H1 (cell line): ENCODE measurements around the gene LENG9. TPM values are rescaled to one million over a fixed set of nuclear protein-coding genes. Genes with fewer than 3 reads are reported as not detected.

Source experiments
- CEBPB ChIP-seq: IDR thresholded peaks from 2 replicates; pipeline ENCODE4 v1.6.1; 2012; ENCODE audit warnings: low read depth, low read length
- CHD1 ChIP-seq: IDR thresholded peaks from 2 replicates; pipeline ENCODE4 v1.6.1; 2012; ENCODE audit warnings: low read depth, low read length, improper control_type of control experiment
- CHD2 ChIP-seq: IDR thresholded peaks from 2 replicates; pipeline ENCODE4 v1.6.1; 2012; ENCODE audit warnings: low read length, improper control_type of control experiment
- CTBP2 ChIP-seq: IDR thresholded peaks from 2 replicates; pipeline ENCODE4 v1.7.0; 2011; ENCODE audit warnings: borderline replicate concordance, mild to moderate bottlenecking, moderate library complexity, mixed read lengths, low read length; ENCODE audit not compliant: insufficient read depth, insufficient read length
- KDM4A ChIP-seq: IDR thresholded peaks from one replicate; pipeline ENCODE4 v1.7.1; 2012; ENCODE audit warnings: low read depth, mild to moderate bottlenecking, moderate library complexity, low read length, inconsistent platforms; ENCODE audit not compliant: severe bottlenecking
- RFX5 ChIP-seq: IDR thresholded peaks from 2 replicates; pipeline ENCODE4 v1.6.1; 2011; ENCODE audit warnings: low read depth, low read length, improper control_type of control experiment, borderline replicate concordance
- SP4 ChIP-seq: IDR thresholded peaks from 2 replicates; pipeline ENCODE4 v1.6.1; 2012; ENCODE audit warnings: low read length, inconsistent platforms
- SRF ChIP-seq: IDR thresholded peaks from 2 replicates; pipeline ENCODE4 v1.6.1; 2011; ENCODE audit warnings: mild to moderate bottlenecking, low read depth, low read length, moderate library complexity
- SUZ12 ChIP-seq: fragments of 200-600 bp; sonication (generic); IDR thresholded peaks from 2 replicates; pipeline ENCODE4 v1.6.1; 2012; ENCODE audit warnings: mild to moderate bottlenecking, inconsistent platforms, low read length, moderate library complexity, mixed read lengths
- TAF7 ChIP-seq: optimal IDR thresholded peaks from 2 replicates; pipeline ENCODE3; 2011; ENCODE audit warnings: low read depth, mild to moderate bottlenecking, inconsistent platforms, low read length, moderate library complexity, borderline replicate concordance
- polyA plus RNA-seq, 7 experiments: library from polyadenylated mRNA; depleted of rRNA in 3 of 7; stranded (reverse) in 5 of 7; unstranded in 2 of 7; fragments of >200 nt in 5 of 7; fragments of 200-250 nt in 2 of 7; gene quantifications; 1 replicate in 5 of 7; 2 replicates in 1 of 7; 4 replicates in 1 of 7; pipeline versions ENCODE4 v1.2.1 to v1.2.3, GENCODE V29; 2011 to 2013; ENCODE audit warnings: missing spikeins in 2 of 7, mixed read lengths in 2 of 7
- total RNA-seq: library from RNA; stranded (reverse); fragmentation: NEBNext Ultra II Directional; extraction: Animal tissue kit (Norgen Biotek cat#: 25700); gene quantifications from 2 replicates; pipeline ENCODE4 v1.2.1, GENCODE V29; 2021
- TF ChIP-seq, protein P1 (sequence below): IDR thresholded peaks from 2 replicates; pipeline ENCODE4 v1.6.1; 2011; ENCODE audit warnings: low read depth, mild to moderate bottlenecking, low read length; ENCODE audit not compliant: insufficient read depth
- TF ChIP-seq, protein P2 (sequence below): IDR thresholded peaks from 2 replicates; pipeline ENCODE4 v1.6.1; 2012; ENCODE audit warnings: inconsistent platforms

The LENG9 gene
- total and polyA plus RNA-seq, 2 of the 8 experiments (the other 6 are each of a cell fraction or from before 2014, with no cell fraction given): 1.6 to 3.9 TPM

DNA sequence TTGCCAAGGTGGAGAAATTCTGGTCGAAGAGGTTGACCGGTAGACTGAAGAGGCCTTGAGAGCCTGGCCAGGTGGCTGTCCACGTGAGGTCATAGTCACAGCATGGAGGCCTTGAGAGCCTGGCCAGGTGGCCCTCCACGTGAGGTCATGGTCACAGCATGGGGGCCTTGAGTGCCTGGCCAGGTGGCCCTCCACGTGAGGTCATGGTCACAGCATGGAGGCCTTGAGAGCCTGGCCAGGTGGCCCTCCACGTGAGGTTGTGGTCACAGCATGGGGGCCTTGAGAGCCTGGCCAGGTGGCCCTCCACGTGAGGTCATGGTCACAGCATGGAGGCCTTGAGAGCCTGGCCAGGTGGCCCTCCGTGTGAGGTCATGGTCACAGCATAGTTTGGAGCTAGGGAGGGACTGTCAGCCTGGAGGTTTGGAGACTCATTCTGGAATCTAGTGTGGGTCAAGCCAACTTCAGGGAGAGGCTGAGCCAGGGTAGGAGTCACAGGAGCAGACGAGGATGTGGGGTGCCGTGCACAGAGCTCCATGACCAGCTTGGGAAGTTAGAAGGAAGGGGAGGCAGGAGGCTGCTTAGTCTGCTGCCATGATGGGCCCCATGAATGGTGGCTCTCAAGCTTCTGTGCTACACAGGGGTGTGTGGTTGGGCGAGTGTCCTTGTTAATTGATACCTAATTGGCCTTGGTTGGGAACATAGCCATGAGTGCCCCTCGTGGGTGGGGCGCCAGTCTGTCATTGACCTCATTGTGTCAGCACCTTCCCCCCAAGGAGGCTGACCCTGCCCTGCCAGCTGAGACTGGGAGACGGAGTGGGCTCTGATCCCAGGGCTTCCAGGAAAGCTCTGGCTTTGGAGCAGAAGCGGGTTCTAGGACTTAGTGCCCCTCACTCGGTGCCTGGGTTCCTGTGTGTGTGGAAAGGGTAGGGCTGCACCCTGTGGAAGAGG, 4.0 kb downstream of the LENG9 start (continued):
- no peak for TF ChIP-seq SUZ12
- TF ChIP-seq RFX5: no peak
- no peak for TF ChIP-seq SP4
- TF ChIP-seq CEBPB: no peak
- TF ChIP-seq SRF: no peak
- TF ChIP-seq, protein P1, sequence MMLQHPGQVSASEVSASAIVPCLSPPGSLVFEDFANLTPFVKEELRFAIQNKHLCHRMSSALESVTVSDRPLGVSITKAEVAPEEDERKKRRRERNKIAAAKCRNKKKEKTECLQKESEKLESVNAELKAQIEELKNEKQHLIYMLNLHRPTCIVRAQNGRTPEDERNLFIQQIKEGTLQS: no peak
- TF ChIP-seq CHD2: no peak
- no peak for TF ChIP-seq TAF7
- TF ChIP-seq, protein P2, sequence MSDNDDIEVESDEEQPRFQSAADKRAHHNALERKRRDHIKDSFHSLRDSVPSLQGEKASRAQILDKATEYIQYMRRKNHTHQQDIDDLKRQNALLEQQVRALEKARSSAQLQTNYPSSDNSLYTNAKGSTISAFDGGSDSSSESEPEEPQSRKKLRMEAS: no peak
- TF ChIP-seq KDM4A: no peak
- TF ChIP-seq CTBP2: no peak
- TF ChIP-seq CHD1: no peak
